Prostate gland (tissue), 2 donors: Measurements from ENCODE around the gene DCHS2.

Experiments
- POLR2AphosphoS5 ChIP-seq: sonication (generic); formaldehyde crosslinking; IDR thresholded peaks from one replicate; pipeline ENCODE4 v1.6.1; 2017; ENCODE audit warnings: antibody characterized with exemption
- TF ChIP-seq, protein P1 (sequence below), 4 experiments: fragments of 200-600 bp in 2 of 4; fragments of 450-650 bp in 2 of 4; sonication (generic) in 2 of 4; IDR thresholded peaks; 1 replicate in 3 of 4; 2 replicates in 1 of 4; pipeline ENCODE4 v1.5.1; 2016 to 2019; ENCODE audit warnings: antibody characterized with exemption in 4 of 4, mild to moderate bottlenecking in 2 of 4, moderate library complexity in 2 of 4

DNA sequence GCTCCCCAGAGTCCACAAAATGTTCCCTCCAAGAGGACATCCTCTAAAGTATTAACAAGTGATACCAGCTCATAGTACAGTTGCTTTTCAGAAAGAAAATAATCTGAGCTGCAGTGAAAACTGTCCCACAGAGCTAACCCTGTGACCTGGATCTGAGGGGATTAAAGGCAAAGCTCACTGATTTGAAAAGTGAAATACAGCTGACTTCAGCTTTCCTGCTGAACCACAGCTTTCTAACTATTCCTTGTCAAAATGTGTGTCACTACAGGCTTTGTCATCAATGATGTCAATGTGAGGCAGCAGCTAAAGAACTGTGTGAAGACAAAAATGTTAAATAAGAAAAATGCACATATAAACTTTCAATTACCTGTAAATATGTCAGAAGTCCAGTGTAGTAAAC lies 36.9 kb downstream of the DCHS2 start:
- TF ChIP-seq, protein P1, sequence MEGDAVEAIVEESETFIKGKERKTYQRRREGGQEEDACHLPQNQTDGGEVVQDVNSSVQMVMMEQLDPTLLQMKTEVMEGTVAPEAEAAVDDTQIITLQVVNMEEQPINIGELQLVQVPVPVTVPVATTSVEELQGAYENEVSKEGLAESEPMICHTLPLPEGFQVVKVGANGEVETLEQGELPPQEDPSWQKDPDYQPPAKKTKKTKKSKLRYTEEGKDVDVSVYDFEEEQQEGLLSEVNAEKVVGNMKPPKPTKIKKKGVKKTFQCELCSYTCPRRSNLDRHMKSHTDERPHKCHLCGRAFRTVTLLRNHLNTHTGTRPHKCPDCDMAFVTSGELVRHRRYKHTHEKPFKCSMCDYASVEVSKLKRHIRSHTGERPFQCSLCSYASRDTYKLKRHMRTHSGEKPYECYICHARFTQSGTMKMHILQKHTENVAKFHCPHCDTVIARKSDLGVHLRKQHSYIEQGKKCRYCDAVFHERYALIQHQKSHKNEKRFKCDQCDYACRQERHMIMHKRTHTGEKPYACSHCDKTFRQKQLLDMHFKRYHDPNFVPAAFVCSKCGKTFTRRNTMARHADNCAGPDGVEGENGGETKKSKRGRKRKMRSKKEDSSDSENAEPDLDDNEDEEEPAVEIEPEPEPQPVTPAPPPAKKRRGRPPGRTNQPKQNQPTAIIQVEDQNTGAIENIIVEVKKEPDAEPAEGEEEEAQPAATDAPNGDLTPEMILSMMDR (IDR thresholded peaks at IDR 0.05) = no peak
- TF ChIP-seq POLR2AphosphoS5 = no peak
